ENCODE results near the gene DOCK9. TPM values are rescaled to one million over a fixed set of nuclear protein-coding genes. Genes with fewer than 3 reads are reported as not detected.

The DOCK9 gene
- total and polyA plus RNA-seq, 9 of the 15 experiments (the other 6 are each of a cell fraction or from before 2014, with no cell fraction given): 3.5 to 25.3 (median 16.7) TPM

- intact Hi-C loops (cut with micrococcal nuclease): no loop called here
- Histone ChIP-seq H3K4me2 (ENCODE audit: insufficient read depth, low read length) (no peak overlapping the region), H3K36me3 (ENCODE audit: control insufficient read depth, insufficient read depth, low read length) (peaks cover 6% of the 10 kb centered on the region; the same call in 2 of the 3 replicates), H2AFZ (ENCODE audit: low read depth, low read length) (no peak overlapping the region), H3K9me1 (ENCODE audit: control insufficient read depth, insufficient read depth, low read length) (no peaks in the 10 kb centered on the region), H3K27ac (ENCODE audit: extremely low read depth, low read depth, low read length) (no peak overlapping the region), H3K9me3 (replicated peaks; ENCODE audit: control insufficient read depth, insufficient read depth, low read depth, low read length) (no peaks in the 10 kb centered on the region), H3K4me1 (replicated peaks in 1 of 2; ENCODE audit: control insufficient read depth in 2 of 2, insufficient read depth in 2 of 2, low read length in 2 of 2) (peaks cover 0 to 3% of the 10 kb centered on the region in 2 experiments; a peak in 1 of 5 replicates), H4K20me1 (replicated peaks; ENCODE audit: control insufficient read depth, insufficient read depth, low read length) (no peaks in the 10 kb centered on the region), H3K4me3 (no peak overlapping the region), H3K79me2 (ENCODE audit: control insufficient read depth, insufficient read depth, low read length) (no peaks in the 10 kb centered on the region), H3K9ac (ENCODE audit: insufficient read depth in 1 of 2, low read depth in 2 of 2, low read length in 2 of 2) (no peak overlapping the region), H3K27me3 (ENCODE audit: control insufficient read depth in 2 of 2, insufficient read depth in 2 of 2, low read length in 2 of 2) (no peaks in the 10 kb centered on the region)
- WGBS (ENCODE audit: insufficient coverage, low coverage, missing lambda C conversion rate): 74% methylated on average over 3 of the region's 3 CpGs
- BruUV-seq (replicated peaks): no TSS peak
- FAIRE-seq: no peak
- no peak for ATAC-seq
- DNase-seq (ENCODE audit: extremely low read depth in 1 of 4, low spot score in 3 of 4): no peak
- in situ Hi-C loops (cut with MboI): no loop called here
- no peak for TF ChIP-seq ZNF121 (CRISPR knock-in tag; conservative IDR thresholded peaks at IDR 0.05)
- no peak for TF ChIP-seq GATA2 (CRISPR knock-in tag; IDR thresholded peaks at IDR 0.05)
- TF ChIP-seq CSDE1 (IDR thresholded peaks at IDR 0.05): no peak
- TF ChIP-seq, protein P1, sequence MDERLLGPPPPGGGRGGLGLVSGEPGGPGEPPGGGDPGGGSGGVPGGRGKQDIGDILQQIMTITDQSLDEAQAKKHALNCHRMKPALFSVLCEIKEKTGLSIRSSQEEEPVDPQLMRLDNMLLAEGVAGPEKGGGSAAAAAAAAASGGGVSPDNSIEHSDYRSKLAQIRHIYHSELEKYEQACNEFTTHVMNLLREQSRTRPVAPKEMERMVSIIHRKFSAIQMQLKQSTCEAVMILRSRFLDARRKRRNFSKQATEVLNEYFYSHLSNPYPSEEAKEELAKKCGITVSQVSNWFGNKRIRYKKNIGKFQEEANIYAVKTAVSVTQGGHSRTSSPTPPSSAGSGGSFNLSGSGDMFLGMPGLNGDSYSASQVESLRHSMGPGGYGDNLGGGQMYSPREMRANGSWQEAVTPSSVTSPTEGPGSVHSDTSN (CRISPR knock-in tag; IDR thresholded peaks at IDR 0.05; ENCODE audit: low read depth): no peak
- TF ChIP-seq, protein P1 (tag; conservative IDR thresholded peaks at IDR 0.05; ENCODE audit: low read depth): no peak
- TF ChIP-seq ELK3 (CRISPR knock-in tag; IDR thresholded peaks at IDR 0.05): no peak
- TF ChIP-seq ATF1 (CRISPR knock-in tag; IDR thresholded peaks at IDR 0.05): no peak
- no peak for TF ChIP-seq ATF1 (tag; IDR thresholded peaks at IDR 0.05)
- no peak for TF ChIP-seq ATF2 (CRISPR knock-in tag; IDR thresholded peaks at IDR 0.05)
- TF ChIP-seq ZKSCAN1 (IDR thresholded peaks at IDR 0.05; ENCODE audit: low read depth, low read length): no peak
- TF ChIP-seq, protein P2, sequence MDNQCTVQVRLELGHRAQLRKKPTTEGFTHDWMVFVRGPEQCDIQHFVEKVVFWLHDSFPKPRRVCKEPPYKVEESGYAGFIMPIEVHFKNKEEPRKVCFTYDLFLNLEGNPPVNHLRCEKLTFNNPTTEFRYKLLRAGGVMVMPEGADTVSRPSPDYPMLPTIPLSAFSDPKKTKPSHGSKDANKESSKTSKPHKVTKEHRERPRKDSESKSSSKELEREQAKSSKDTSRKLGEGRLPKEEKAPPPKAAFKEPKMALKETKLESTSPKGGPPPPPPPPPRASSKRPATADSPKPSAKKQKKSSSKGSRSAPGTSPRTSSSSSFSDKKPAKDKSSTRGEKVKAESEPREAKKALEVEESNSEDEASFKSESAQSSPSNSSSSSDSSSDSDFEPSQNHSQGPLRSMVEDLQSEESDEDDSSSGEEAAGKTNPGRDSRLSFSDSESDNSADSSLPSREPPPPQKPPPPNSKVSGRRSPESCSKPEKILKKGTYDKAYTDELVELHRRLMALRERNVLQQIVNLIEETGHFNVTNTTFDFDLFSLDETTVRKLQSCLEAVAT (IDR thresholded peaks at IDR 0.05): no peak
- TF ChIP-seq IRF1 (CRISPR knock-in tag; IDR thresholded peaks at IDR 0.05; ENCODE audit: borderline replicate concordance): no peak
- POLR2A ChIA-PET: interaction anchor here (0.5 kb wide), 1 partner anchor 34 kb away, joined by 5 read pairs; no protein-coding TSS in a partner anchor
- CTCF ChIA-PET (ENCODE audit: low intra/inter-chr PET ratio): no interaction called here
These were observed 170.1 kb downstream of the DOCK9 start for GRCh38 chr13:98807774-98808173.

All from K562 (cell line).